HG03159 (cell line): ENCODE measurements around the gene COA3.

ENCODE experiments used
- ATAC-seq: cut with Tn5 transposase; IDR thresholded peaks from one replicate; pipeline ENCODE4 v1.9.1; 2021; ENCODE audit warnings: mild to moderate bottlenecking, moderate library complexity; ENCODE audit not compliant: unreplicated experiment

Gene COA3

DNA sequence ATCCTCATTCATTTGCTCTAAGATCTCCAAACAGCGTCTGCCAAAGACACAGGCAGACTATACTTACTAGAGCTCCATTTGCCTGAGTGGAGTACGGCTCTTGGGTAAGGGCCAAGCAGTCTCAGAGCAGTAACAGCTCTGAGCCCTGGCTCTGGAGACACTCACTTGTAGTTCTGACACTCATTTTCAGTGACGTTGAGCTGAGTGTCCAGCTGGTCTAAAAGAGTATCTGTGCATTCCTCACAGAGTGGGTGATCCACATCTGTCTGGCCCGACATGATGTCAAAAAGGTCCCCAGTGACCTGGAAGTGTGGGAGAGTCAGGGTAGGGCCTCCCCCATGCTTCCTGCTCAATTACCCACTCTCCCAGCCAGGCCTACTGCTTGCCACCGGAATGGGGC is 19.9 kb upstream of the COA3 start:
- no peak for ATAC-seq

GRCh38 chr17:42817866-42818265 is 19.4 kb upstream of the COA3 start:
- ATAC-seq, result no peak

GRCh38 chr17:42814633-42815399 is 16.3 kb upstream of the COA3 start:
- ATAC-seq, result no peak

- no peak for ATAC-seq
Observed at GRCh38 chr17:42809250-42809649, 10.7 kb upstream of the COA3 start.

GRCh38 chr17:42806249-42806648 is 7.7 kb upstream of the COA3 start:
- ATAC-seq, result no peak

- ATAC-seq, result no peak
Observed at GRCh38 chr17:42804918-42805367, 6.4 kb upstream of the COA3 start.

- no peak for ATAC-seq
Observed at GRCh38 chr17:42803074-42803883, 4.8 kb upstream of the COA3 start.

- ATAC-seq, result no peak
Observed at GRCh38 chr17:42798011-42798382, 507 bp downstream of the COA3 start.

GRCh38 chr17:42797067-42798007 is 1.2 kb downstream of the COA3 start:
- no peak for ATAC-seq

DNA sequence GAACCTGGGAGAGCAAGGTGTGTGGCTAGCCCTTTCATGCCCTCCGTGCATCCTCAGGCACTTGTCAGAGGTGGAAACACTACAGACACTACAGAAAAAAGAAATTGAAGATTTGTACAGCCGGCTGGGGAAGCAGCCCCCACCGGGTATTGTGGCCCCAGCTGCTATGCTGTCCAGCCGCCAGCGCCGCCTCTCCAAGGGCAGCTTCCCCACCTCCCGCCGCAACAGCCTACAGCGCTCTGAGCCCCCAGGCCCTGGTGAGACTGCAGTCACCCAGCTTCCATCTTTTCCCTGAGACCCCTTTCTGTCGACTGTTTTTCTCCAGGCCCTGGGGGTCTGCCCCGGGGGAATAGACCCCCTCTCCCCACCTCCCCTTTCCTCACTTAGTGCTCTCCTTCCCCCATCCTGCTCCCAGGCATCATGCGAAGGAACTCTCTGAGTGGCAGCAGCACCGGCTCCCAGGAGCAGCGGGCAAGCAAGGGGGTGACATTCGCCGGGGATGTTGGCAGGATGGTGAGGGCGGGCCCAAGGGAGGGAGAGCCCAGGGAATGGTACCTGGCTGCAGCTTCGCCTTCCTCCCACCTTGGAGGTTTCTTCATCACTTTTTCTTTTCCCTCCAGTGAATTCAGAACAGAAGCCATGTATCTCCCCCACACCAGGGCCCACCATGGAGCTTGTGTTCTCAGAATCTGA is 2.3 kb downstream of the COA3 start:
- ATAC-seq, result no peak

GRCh38 chr17:42795465-42795864 is 3.0 kb downstream of the COA3 start:
- no peak for ATAC-seq

DNA sequence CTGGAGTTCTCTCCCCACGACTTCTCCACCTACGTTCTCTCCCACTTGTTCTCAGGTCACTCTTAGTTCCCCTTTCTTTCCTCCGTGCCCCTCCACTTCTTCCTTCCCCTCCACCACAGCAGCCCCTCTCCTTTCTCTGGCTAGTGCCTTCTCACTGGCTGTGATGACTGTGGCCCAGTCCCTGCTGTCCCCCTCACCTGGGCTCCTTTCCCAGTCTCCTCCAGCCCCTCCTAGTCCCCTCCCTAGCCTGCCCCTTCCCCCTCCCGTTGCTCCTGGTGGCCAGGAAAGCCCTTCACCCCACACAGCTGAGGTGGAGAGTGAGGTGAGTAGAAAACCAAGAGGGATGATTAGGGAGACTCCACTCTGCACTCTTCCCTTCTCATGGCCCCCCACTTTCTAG is 3.4 kb downstream of the COA3 start:
- no peak for ATAC-seq

GRCh38 chr17:42792545-42792944 is 6.0 kb downstream of the COA3 start:
- ATAC-seq, result no peak

GRCh38 chr17:42791948-42792347 is 6.6 kb downstream of the COA3 start:
- no peak for ATAC-seq

DNA sequence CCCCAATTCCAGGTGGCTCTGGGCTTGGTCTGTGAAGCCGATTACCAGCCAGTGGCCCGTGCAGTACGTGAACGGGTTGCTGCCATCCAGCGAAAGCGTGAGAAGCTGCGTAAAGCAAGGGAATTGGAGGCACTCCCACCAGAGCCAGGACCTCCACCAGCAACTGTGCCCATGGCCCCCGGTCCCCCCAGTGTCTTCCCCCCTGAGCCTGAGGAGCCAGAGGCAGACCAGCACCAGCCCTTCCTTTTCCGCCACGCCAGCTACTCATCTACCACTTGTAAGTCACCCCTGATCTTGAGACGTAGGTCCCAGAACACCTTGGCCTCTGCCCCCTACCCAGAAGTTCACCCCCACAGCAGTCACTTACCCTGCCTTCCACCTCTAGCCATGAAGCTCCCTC is 11.2 kb downstream of the COA3 start:
- ATAC-seq, result no peak

GRCh38 chr17:42784811-42785592 is 13.5 kb downstream of the COA3 start:
- ATAC-seq, result no peak

DNA sequence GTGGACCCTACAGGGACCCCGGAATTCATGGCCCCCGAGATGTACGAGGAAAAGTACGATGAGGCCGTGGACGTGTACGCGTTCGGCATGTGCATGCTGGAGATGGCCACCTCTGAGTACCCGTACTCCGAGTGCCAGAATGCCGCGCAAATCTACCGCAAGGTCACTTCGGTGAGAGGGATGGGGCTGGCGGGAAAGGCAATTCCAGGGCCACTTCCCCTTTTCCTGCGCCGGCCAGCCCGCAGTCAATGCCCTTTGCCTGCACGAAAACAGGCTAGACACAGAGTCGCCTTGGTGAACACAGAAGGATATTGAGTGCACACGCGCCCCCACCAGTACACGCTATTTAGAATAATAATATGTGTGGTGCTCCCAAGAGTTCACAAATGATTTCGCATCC is 14.1 kb downstream of the COA3 start:
- ATAC-seq, result no peak

DNA sequence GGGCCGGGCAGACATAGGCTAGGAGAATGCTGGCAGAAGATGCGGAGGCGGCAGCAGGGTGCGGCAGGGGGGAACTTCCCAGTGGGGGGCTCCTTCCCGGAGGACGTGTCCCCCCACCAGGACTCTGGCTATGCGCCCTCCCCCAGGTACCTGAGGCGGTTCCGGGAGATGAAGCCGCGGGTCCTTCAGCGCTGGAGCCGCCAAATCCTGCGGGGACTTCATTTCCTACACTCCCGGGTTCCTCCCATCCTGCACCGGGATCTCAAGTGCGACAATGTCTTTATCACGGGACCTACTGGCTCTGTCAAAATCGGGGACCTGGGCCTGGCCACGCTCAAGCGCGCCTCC is 14.7 kb downstream of the COA3 start:
- no peak for ATAC-seq

DNA sequence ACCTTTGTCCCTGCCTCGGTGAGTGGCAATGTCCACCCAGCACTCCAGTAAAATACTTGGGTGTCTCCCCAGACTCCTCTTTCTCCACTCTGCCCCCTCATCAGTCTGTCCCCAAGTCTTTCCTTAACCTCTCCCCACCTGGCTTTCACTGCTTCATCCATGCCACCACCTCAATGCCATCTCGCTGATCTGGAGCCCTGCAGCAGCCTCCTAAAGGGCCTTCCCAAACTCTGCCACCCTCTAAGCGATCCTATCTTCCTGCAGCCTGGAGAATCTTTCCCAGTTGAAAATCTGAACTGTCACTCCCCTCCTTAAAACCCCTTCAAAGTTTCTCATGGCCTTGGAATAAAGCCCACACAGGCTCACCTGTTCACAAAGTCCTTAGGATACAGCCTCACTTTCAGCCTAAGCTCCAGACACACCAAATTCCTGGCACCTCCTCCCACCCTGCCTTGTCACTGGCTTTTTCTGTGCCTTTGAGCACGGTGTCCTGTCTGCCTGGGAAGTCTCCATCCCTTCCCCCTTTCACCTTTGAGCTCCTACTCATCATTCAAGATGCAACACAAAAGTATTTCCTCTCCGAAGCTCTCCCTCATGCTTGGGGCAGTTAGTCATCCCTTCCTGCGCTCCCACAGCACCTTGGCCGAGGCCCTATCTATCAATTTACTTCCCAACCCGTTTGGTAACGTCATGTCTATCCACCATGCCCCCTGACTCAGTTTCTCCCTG is 15.3 kb downstream of the COA3 start:
- no peak for ATAC-seq
